KOPT-K1 (cell line): ENCODE measurements around the gene APCDD1L.

ENCODE experiments used
- H3K27ac ChIP-seq: fragments of 200-600 bp; sonication (generic); 2 replicates; pipeline ENCODE4 v1.5.1; 2016; ENCODE audit warnings: antibody characterized with exemption, mild to moderate bottlenecking, low read depth, low read length; ENCODE audit not compliant: poor library complexity, severe bottlenecking
- H3K36me3 ChIP-seq: fragments of 200-600 bp; sonication (generic); 2 replicates; pipeline ENCODE4 v1.5.1; 2017; ENCODE audit warnings: antibody characterized with exemption, mild to moderate bottlenecking, low read length, moderate library complexity; ENCODE audit not compliant: insufficient read depth
- H3K9me3 ChIP-seq: fragments of 200-600 bp; sonication (generic); 2 replicates; pipeline ENCODE4 v1.5.1; 2017; ENCODE audit warnings: antibody characterized with exemption, low read length, mild to moderate bottlenecking; ENCODE audit not compliant: insufficient read depth, poor library complexity, severe bottlenecking

APCDD1L gene

DNA sequence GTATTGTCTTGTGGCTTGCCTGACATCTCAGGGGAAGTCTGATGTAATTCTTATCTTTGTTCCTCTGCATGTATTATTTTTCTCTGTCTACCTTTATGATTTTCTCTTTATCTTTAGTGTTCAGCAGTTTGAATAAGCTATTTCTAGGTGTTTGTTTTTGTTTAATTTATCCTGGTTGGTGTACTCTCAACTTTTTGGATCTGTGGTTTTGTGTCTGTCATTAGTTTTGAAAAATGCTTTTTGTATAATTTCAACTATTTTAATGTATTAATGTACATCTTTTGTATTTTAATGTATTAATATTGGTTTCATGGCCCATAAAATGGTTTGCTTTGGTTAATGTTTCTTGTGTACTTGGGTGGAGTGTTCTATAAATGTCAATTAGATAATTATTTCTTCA, 15.9 kb upstream of the APCDD1L start:
- H3K9me3 ChIP-seq: peaks cover 38% of the 10 kb centered on the region
- no peak overlapping the region for H3K27ac ChIP-seq
- H3K36me3 ChIP-seq: no peaks in the 10 kb centered on the region

DNA sequence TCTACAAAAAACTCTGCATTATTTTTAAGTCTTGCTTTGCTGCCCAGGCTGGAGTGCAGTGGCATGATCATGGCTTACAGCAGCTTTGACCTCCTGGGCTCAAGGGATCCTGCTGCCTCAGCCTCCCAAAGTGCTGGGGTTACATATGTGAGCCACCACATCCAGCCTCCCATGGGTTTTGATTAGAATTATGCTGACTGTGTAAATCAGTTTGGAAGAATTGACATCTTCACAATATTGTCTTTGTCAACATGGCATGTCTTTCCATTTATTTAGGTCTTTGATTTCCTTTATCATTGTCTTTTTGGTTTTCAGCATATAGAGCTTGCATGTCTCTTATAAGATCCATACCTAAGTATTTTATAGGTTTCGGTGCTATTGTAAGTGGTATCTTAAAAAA, 13.2 kb upstream of the APCDD1L start:
- Histone ChIP-seq H3K27ac (no peak overlapping the region), H3K9me3 (peaks cover 39% of the 10 kb centered on the region), H3K36me3 (no peaks in the 10 kb centered on the region)

DNA sequence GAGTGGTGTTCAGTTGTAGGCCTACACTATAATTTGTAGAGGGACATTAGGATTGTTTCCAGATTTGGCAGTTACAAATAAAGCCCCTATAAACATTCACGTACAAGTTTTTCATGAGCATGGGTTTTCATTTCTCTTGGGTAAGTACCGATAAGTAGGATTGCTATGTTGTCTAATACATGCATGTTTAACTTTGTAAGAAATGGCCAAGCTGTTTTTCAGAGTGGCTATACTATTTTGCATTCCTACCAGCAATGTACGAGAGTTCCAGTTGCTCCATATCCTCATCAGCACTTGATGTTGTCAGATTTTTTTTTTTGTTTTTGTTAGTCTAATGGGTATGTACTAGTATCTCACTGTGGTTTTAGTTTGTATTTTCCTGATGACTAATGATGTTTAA, 11.2 kb upstream of the APCDD1L start:
- Histone ChIP-seq H3K27ac (no peak overlapping the region), H3K36me3 (no peaks in the 10 kb centered on the region), H3K9me3 (peaks cover 23% of the 10 kb centered on the region)

DNA sequence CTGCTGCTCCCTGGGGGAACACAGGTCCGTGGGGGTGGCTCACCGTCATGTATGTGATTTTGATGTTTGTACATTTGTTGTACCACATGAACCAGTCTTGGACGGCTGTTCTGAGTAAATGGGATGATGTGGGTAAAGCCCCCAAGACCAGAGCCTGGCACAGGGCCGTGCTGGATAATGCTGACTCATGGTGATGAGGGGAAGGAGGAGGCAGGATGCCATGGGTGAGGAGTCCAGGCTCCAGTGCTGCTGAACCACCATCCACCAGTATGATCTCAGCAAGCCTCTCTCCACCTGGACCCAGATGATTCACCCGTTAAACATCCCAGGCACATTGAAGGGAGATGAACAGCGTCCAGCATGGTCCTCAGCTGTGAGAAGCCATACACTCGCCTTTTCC, 9.6 kb upstream of the APCDD1L start:
- no peaks in the 10 kb centered on the region for H3K36me3 ChIP-seq
- H3K9me3 ChIP-seq: peaks cover 14% of the 10 kb centered on the region
- H3K27ac ChIP-seq: no peak overlapping the region

DNA sequence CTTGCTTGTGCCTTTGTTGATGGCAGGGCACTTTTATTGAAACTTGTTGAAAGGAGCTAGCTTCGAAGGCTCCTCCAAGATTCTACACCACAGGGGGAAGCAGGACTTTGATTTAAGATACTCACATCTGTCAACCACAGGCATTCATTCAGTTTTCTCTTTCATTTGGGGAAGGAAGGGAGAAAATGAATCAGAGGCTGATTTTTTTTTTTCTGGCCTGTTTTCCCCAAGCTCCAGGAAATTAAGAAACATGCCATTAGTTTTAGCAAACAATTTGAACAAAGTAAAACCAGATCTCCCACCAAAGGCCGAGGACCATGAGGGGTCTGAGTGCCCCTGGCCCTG, 8.7 kb upstream of the APCDD1L start:
- Histone ChIP-seq H3K9me3 (peaks cover 9% of the 10 kb centered on the region), H3K36me3 (no peaks in the 10 kb centered on the region), H3K27ac (no peak overlapping the region)

DNA sequence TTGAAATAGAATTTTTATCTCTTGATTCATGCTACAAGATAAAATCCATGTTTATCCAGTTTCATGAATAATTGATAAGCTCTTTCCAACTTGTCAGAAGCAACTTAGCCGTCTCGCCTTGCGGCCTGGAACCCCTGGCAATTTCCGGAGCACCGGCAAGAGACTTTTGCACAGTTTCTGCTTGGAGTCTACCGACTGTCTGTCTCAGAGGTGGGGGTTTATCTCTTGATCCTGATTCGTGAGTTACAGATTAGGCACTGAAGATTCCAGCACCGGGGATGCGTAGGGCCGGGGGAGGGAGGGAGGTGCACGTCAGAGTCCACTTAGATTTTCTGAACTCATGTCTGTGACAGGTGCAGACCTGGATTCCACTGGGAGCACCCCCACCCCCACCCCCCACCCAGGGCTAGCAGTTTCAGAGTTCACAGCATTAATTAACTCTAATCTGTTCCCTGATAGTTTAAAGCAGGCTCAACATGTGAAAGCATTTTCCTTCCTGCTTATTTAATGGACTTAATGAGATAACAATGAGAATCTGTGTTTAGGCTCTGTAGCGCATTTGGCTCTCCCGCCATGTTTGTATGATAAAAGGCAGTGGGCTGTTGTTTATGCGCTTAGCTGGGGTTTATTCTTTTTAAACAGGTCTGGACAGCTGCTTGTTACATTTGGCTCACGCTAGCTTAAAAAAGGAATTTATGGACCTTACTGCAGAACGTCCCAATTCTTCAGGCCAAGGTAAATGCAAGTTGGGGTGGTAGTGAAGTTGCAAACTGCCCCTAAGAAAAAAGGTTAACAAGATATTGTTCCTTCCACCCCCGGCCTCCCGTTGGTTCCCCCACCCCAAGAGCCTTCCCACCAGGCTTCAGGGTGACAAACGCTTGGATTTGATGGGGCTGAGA, 8.1 kb upstream of the APCDD1L start:
- Histone ChIP-seq H3K27ac (no peak overlapping the region), H3K9me3 (peaks cover 8% of the 10 kb centered on the region), H3K36me3 (no peaks in the 10 kb centered on the region)

DNA sequence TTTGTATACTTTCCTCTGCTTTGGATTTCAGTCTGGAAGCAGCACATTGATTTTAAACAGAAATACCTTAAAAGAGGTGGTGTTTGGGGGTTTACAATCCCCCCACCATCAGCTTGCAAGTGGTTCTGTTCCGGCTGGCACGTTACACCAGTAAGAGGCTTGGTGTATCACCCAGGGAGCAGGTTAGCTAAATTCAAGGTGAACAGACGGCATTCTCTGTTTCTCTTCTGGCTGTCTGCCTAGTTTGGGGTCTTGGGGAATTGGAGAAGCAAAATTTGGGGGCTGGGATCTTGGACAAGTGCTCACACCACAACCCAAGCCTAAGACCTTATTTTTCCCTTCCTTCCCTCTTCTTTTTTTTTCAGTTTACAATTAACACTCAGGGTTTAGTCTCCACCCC, 7.5 kb upstream of the APCDD1L start:
- H3K27ac ChIP-seq: no peak overlapping the region

DNA sequence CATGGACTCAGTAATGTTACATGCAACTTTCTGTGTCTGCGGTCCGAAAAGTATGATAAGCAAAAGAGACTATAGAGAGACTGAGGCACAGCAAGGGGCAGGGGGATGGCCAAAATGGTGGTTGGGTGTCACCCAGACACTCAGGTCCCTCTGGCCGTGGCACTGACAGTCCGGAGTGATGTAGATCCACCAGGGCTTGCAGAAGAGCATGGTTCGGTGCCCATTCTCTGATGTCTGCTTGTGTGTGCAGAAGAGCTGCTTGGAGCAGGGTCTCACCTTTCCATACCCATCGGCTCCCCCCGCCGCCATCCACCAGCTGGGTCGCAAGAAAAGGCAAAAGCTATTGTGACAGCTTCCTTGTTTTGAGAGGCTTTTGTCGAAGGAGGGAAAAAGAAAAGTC, 6.6 kb upstream of the APCDD1L start:
- no peak overlapping the region for H3K27ac ChIP-seq
- H3K36me3 ChIP-seq: no peaks in the 10 kb centered on the region
- peaks cover 8% of the 10 kb centered on the region for H3K9me3 ChIP-seq

More for the DNA sequence above, 7.5 kb upstream of the APCDD1L start:
- Histone ChIP-seq H3K9me3 (peaks cover 8% of the 10 kb centered on the region), H3K36me3 (no peaks in the 10 kb centered on the region)

DNA sequence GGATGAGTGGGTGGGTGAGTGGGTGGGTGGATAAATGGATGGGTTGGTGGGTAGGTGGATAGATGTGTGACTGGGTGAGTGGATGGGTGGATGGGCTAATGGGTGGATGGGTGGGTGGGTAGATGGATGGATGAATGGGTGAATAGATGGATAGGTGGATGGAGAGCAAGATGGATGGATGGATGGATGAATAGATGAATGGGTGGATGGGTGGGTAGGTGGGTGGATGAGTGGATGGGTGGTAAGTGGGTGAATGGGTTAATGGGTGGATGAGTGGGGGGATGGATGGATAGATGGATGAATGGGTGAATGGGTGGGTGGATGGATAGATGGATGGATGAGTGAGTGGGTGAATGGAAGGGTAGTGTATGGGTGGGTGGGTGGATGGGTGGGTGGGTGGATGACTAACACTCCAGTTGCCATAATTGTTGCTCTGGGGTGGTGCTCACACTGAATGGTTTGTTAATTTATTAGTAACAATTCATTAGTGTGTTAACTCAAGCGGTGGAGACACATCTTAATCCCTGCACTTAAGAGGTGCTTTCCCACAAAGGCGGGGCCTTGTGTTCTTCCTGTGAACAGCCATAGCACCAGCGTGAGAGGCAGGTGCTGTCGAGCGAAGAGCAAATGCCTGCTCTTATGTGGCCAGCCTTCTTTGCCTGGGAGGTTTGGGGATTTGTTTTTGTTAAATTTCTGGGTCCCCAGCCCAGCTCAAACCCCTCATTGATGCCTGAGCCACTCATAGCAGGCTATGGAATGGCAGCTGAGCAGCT, 4.9 kb upstream of the APCDD1L start:
- H3K9me3 ChIP-seq: no peaks in the 10 kb centered on the region
- no peaks in the 10 kb centered on the region for H3K36me3 ChIP-seq
- H3K27ac ChIP-seq: no peak overlapping the region

DNA sequence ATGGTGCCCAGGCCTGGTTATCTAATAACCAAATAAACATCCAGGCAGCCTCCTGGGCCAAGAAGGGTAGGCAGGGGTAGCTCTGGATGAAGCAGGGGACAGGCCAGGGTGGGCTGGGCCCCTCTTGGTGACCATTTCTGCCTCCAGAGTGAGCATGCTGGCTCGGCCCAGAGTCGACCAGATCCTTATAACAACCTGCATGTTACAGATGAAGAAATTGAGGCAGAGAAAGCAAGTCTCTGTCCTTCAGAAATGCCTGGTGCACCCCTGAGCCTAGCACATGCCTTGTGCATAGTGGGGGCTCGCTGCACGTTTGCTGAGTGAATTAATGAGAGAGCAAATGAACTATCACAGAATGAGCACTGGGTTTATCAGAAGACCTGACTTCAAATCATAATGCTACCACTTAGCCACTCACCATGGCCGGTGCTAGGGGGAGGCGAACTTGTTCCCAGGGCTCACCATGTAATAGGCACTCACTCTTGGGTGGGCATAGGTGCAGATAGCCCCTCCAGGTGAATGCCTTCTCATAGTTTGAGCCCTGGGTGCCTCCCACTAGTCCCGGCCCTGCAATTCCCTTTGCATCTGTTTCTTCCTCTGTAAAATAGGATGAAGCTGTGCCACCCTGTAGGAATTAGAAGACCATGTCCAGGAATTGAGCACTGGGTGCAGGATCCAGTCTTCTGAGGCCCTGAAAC, 3.8 kb upstream of the APCDD1L start:
- no peak overlapping the region for H3K27ac ChIP-seq
- H3K36me3 ChIP-seq: no peaks in the 10 kb centered on the region
- no peaks in the 10 kb centered on the region for H3K9me3 ChIP-seq

DNA sequence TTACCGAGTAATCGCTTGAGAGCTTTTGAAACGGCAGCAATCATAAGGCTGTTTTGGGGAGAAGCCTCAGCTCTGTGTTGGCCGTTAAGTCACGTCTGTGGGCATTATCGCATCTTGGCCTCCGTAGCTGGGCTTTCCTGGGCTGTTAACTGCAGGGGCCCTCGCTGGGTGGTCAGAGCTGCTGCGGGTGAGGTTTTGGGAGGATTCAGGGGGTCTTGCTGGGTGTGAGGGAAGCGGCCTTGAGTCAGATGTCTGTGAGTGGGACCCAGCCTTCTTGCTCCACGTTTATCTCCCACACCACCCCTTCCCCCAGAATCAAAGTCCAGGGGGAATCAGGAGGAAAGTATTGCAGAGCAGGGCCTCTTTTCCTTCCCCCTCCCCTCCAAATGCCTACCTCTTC, 3.2 kb upstream of the APCDD1L start:
- H3K36me3 ChIP-seq: no peaks in the 10 kb centered on the region
- H3K27ac ChIP-seq: no peak overlapping the region
- no peaks in the 10 kb centered on the region for H3K9me3 ChIP-seq

DNA sequence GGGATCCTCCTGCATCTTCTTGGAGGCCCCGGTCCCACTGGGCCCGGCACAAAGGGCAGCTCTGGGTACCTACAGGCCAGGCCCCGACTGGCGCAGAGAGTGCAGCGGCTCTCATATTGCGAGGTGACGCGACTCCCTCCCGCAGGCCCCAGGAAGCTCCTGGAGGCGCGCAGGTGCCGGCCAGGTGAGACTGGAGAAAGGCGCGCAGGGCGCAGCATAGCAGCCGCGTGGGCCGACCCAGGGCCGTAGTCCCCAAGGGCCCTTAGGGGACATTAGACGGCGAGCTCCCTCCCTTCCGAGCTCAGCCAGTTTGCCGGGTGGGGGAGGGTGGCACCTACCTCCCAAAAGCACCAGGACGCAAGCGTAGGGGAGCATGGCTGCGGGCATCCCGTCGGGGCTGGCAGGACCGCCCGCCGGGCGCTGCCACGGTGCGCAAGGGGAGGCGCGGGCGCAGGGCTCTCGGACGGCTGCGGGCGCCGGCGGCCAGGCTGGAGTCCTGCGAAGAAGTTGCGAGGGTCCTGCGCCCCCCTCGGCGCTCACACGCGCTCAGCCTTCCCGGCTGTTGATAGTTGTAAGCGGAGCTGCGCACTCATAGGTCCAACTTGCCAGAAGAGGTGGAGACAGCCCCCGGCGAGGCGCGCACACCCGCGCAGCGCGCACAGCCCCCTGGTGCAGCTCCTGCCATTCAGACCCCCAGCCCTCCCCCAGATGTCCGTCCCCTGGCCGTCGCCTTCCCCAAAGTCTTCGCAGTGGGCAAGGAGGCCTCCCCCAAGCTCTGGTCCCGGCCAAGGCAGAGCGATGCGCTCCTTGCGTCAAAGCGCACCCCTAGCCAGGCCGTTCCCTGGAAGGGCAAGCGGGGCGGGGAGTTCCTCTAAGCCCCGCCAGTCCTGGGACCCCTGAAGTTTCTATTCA, 622 bp downstream of the APCDD1L start:
- Histone ChIP-seq H3K36me3 (no peaks in the 10 kb centered on the region), H3K27ac (no peak overlapping the region), H3K9me3 (no peaks in the 10 kb centered on the region)

DNA sequence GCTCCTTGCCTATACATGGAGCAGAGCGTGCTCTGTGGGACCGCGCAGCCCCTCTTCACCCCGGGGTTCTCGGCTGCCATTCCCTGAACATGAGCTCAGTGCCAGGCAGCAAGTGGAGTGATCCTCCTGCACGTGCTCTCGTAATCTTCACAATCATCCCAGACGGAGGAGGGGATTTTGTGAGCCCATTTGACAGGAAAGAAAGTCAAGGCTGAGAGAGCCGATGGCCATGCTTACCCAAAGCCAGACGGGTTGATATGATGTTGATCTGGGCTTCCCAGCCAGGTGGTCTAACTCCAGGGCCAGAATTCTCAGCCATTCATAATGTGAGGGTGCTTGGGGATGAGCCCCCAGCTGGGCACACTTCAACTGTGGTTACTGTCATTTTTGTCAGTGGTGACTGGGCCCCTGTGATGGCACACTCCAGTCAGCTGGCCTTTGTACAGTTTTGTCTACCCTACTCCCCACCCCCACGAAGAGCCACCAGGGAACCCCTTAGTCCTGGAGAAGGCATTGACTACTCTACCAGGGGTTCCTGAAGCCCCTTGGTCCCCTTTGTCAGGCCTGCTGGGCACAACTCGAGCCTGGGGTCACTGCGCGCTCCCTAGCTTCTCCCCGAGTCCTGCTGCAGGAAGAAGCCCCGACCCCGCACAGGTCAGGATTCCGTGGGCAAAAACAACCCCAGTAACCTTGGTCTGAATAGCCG, 1.5 kb downstream of the APCDD1L start:
- no peaks in the 10 kb centered on the region for H3K9me3 ChIP-seq
- no peaks in the 10 kb centered on the region for H3K36me3 ChIP-seq
- no peak overlapping the region for H3K27ac ChIP-seq
